Upper lobe of left lung (tissue), 4 donors: ENCODE data around the gene RHOU.

Source experiments
- POLR2A ChIP-seq, 4 donors: fragments of 450-650 bp; IDR thresholded peaks; one replicate each; pipeline ENCODE4 v1.5.1; 2016 to 2017; ENCODE audit warnings: antibody characterized with exemption in 4 of 4, mild to moderate bottlenecking in 2 of 4
- POLR2AphosphoS5 ChIP-seq, 2 donors: sonication (generic); formaldehyde crosslinking; IDR thresholded peaks; one replicate each; pipeline ENCODE4 v1.5.1; 2017; ENCODE audit warnings: antibody characterized with exemption in 2 of 2

- no peak for TF ChIP-seq POLR2AphosphoS5 (IDR thresholded peaks at IDR 0.05)
- TF ChIP-seq POLR2A (IDR thresholded peaks at IDR 0.05): no peak
Observed at GRCh38 chr1:228756457-228756856, 21.2 kb downstream of the RHOU start.
